Occipital lobe (tissue), 2 donors: ENCODE measurements around the gene NT5M. TPM values are rescaled to one million over a fixed set of nuclear protein-coding genes. Genes with fewer than 3 reads are reported as not detected.

Experiments
- DNase-seq: peaks from one replicate; lab custom pipeline; 2025; lab: John Stamatoyannopoulos, UW
- total RNA-seq: library from RNA; depleted of rRNA; stranded (reverse); fragments of >200 nt; gene quantifications from one replicate; pipeline ENCODE4 v1.2.3, GENCODE V29; 2014

The NT5M gene
- total RNA-seq, 1 donor from 2014 or later, result 5.6 TPM

DNA sequence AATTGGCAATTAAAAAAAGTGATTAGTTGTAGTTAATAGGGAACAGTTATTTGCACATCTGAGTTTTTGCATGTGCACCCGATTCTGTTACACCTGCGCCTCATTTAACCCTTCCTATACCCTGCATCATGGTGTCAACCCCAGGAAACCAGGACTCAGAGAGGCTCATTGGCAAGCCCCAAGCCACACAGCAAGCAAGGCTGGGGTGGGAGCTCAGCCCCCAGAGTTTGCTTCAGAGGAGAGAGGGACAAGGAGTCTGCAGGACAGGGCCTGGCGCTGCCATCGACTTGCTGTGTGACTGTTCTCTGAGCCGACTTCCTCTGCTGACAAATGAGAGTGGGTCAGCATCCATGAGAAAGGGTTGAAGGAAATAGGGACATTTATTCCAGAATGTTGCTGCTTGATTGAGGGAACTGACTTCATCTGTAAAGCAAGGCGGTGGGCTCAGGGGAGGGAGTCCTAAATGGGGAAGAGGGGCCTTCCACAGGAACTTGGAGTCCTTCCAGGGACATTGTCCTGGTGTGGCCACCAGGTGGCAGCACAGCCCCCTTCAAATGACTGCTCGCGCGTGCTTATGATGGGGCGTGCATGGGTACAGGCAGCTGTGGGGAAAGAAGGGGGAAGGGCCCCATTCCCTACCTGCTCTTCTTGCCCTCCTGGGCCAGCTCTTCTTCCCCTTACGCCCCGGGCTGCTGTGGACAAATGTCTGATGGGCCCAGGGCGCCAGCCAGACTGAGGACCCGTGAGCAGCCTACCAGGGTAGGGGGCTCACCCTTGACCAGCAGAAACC, 51.6 kb downstream of the NT5M start:
- peak; percentile 18 for DNase-seq

DNA sequence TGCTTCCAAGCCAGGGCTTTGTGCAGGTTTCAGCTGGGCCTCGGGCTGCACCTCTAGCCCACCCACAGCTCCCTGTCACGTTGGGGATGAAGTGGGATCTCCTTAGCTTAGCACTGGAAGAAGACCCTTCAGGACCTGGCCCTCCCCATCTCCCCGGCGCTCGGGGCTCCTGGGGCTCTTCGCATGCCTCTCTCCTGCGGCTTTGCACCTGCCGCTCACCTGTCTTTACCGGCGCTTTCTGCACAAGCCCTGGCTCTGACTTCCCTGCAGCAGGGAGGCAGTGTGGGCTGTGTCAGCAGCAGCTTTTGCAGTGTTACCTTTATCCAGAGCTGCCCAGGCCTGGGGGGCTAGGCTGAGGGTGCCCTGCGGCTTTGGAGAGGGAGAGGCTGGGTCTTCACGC, 52.3 kb downstream of the NT5M start:
- DNase-seq, result no peak

DNA sequence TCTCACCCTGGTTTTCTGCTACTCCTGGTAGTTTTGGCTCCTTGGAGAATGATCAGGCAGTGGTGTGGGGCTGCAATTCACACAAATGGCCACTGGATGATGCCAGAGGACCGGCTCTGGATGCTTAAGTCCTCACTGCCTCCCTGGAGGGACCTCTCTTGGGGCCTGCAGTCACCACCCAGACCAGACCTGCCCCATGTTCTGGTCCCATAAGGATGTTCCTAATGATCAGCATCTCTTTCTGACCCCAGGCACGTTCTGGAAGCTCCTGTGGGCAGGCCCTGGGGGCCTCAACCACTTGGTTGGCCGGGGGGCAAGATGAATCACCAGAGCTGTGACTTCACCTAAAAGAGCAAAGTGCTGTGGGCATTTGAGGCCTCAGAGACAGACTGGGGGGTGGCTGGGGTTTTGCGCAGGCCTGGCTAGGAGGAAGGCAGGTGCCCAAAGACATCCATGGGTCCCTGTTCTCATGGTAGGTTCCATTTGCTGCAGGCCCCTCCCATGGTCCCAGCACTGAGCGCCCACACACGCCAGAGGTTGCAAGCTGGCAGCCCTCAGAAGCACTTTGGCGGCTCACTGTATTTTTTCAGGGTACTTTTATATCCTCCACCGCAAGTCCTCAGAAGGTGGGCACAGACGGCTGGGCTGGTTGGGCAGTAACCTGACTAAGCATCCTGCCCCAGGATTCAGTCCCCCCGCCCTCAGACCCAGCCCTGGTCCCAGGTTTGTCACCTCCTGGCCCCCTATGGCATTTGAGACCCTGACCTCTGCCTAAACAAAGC, 53.2 kb downstream of the NT5M start:
- peak; percentile 76 for DNase-seq

DNA sequence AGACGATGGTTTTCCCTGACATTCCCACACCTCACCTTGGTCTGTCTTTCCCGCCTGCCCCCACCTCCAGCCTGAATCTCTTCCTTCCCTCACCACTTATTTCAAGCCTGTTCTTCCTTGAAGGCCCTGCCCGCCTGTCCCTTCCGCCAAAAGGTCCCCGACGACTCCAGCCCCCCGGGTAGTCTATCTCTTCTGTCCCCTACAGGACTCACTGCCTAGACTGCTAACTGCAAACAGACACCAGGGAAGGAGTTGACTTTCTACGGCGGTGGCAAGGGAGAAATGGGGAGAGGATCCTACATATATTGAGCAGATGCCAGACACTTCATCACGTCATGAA, 53.7 kb downstream of the NT5M start:
- DNase-seq, result no peak

DNA sequence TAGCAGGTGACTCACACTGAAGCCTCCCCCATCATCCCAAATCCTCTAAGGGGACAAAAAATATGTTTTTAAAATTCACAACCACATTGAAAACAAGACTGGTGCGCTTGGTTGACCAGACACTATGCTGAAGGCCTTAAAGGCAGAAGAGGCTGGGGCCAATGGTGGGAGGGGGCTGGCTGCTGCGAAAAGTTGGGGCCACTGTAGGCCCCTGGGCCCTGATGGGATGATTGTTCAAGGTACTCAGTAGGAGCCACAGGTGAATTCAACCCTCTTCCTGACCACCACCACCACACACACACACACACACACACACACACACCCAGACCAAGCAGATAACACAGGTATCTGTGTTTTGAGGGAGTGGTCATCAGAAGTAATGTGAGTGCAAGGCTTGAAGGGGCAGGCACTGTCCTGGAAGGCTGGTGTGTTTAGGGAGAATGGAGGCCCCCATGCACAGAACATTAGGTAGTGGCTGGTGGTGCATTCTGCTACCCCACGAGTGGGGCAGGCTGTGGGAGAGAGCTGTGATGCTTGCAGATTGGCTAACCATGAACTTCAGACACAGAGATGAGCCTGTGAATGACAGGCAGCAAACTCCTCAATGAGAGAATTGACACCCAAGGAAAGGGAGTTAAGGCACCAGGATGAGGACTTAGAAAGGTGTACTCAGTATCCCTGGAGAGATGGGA, 55.0 kb downstream of the NT5M start:
- no peak for DNase-seq

DNA sequence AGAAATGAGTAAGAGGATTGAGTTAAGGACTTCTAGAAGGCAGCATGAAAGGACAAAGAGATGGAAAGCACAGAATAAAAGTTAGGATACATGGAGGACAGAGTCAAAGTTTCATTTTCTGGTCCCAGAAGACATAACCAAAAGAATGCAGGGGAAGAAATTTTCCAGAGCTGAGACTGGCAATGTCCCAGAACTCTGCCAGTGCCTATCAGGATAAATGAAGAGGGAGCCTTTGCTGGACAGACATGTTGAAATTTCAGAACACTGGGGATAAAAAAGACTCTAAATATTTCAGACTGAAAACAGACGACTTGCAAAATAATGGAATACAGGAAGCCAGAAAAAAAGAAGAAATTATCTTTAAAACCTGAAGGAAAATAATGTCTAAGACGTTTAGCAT, 55.7 kb downstream of the NT5M start:
- no peak for DNase-seq

DNA sequence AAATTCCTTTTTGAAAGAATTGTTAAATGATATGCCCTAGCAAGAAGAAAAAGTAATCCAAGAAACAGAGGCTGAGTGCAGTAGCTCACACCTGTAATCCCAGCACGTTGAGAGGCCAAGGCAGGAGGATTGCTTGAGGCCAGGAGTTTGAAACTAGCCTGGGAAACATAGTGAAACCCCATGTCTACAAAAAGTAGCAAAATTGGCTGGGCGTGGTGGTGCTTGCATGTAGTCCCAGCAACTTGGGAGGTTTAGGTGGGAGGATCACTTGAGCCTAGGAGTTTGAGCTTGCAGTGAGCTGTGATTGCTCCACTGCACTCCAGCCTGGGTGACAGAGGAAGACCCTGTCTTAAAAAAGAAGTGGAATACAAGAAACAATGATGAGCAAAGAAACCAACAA, 56.1 kb downstream of the NT5M start:
- no peak for DNase-seq

DNA sequence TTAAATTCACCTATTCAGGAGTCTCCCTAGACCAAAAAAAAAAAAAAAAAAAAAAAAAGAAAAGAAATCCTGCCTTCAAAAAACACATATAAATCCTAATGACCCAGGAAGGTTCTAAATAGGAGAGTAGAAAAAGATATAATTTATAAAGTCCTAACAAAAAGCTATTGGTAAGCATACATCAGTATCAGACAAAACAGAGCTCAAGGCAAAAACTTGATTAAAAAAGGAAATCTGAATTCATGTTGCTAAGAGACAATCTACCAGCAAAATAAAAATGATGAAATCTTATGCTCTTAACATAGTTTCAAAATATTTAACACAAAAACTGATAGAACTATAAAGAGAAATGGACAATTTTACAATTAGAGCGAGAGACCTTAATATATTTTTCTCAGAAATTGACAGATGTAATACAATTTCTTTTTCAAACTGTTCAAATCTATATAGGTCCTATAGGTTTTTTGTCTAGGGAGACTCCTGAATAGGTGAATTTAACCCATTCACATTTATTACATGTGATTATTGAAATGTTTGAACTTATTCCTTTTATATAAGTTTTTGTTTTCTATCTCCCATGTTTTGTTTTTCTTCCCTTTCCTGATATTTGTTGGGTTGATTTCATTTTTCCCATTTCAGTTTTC, 57.0 kb downstream of the NT5M start:
- no peak for DNase-seq

DNA sequence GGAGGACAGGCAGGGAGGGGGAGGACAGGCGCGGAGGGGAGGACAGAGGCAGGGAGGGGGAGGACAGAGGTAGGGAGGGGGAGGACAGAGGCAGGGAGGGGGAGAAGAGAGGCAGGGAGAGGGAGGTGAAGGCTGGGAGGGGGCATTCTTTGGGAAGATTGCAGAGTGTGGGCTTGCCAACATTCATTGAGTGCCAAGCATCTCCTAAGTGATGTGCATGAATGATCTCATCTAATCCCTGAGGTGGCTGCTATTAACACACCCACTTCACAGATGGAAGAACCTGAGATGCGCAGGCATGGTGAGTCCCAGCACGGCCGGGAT, 58.3 kb downstream of the NT5M start:
- DNase-seq, result no peak

DNA sequence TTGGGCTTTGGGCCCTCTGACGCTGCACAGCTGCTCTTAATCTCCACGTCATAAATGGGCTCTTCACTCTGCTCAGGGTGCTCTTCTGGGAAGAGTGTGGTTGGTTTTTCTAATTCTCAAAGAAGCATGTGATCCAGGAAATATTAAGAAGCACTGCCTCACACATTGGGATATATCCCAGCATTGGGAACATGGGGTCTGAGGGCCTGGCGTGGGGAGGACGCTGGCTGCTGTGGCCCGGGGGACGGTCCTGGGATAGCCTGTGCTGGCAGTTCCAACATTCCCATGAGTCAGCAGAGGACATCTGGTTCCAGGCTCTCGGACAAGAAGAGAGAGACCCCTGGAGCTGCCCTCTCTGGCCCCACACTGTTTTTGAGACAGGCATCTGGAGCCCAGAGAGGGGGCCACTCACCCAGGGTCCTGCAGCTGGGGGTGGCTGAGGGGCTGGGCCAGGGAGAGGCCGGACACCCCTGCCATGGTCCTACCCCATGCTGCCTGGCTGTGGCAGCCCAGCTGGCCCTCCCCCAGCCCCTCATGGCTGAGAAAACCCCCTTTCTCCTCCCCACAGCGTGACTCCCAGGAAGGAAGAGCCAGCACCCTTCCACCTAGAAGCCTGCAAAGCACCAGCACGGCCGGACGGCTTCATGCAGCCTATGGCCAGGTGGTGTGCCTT, 58.8 kb downstream of the NT5M start:
- no peak for DNase-seq

DNA sequence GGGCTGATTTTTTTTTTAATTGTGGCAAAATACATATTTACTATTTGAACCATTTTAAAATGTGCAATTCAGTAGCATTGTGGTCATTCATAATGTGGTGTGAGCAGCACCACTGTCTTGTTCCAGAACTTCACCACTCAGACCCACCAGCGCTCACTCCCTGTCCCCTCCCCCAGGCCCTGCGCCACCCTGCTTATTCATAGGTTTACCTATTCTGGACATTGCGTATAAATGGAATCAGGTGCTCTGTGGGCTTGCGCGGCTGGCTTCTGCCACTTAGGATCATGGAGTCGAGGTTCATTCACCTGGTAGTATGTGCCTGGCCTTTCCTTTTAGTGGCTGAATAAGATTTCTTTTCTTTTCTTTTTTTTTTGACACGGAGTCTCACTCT, 59.4 kb downstream of the NT5M start:
- no peak for DNase-seq

DNA sequence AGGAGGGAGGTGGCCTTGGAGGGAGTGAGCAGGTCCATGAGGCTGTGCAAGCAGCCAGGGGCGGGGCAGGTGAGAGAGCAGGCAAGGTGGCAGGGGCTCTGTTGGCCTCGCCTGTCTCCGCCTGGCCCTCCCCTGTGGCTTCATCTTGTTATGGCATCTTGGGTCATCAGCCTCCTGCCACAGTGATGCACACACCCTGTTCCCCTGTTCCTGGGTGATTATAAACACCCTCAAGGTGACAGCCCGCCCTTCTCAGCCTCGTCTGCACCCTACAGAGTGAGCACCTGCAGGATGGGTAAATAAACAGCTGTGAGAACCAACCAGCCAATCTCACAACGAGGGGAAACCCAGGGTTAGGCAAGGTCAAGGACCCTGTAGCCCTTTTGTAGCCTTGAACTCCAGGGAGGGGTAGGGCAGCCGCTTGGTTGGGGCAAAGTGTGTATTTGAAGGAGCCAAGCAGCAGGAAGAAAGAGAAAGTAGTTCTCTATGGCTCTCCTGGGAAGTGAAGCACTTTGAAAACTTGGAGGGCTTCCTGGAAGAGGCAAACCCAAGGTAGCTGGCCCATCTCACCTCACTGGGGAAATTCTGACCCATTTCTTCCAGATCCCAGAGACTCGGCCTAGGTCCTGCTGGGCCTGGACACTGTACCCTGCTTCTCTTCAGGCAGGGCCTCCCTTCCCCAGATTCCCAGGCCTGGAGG, 60.6 kb downstream of the NT5M start:
- no peak for DNase-seq

DNA sequence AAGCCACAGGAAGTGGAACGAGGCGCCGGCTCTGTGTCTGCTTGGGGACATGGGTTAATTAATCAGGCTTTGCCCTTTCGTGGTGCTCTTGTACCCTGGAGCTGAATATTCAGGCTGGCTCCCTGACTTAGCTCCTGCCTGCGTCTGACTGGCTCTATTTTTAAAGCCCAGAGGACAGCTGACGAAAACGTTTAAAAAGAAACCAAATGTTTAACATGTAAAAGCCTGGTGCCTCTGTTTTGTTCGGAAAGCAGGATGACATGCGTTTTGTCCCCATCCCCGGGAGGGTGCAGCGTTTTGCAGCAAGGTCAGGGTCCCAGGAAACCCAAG, 61.1 kb downstream of the NT5M start:
- no peak for DNase-seq

DNA sequence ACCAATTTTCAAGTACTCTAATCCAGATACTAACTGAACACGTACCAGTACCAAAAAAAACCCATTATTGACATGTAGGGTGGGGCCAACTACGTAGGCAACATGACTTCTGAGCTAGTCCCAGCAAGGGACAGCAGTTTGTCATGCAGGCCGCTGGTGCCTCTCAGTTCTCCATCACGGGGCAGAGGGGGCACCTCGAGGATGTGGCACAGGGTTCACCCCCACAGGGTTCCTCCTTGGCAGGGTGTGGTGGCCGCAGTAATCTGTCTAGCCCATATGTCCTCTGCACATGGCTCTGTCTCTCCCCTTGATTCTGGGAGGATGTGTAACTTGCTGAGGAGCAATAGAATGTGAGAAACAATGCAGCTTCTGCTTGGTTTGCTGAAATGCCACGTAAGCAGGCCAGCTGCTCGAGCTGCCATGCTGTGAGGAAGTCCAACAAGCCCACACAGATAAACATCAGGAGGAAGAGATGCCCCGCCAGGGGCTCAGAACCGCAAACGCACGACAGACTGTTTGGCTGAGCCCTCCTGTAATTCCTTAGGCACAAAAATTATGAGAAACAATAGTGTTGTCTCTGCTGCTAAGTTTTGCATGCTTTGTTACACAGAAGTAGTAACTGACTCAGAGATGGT, 62.4 kb downstream of the NT5M start:
- DNase-seq, result no peak

DNA sequence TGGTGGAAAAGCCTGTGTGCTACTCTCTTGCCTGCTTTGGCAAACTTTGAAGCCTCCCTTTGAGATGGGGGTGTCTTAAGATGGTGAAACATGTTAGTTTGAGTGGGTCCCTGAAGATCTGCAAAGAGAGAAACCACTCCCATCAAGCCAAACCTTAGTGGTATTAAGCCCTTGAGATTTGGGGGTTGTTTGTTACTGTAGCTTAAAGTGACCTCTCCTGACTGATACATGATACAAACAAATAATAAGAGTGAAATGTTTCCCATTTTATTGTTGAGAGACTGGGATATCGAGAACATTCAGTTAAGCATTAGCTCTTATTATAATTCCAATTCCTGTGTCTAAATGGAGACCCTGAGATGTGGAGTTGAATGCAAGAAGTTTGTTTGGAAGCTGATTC, 63.1 kb downstream of the NT5M start:
- no peak for DNase-seq

DNA sequence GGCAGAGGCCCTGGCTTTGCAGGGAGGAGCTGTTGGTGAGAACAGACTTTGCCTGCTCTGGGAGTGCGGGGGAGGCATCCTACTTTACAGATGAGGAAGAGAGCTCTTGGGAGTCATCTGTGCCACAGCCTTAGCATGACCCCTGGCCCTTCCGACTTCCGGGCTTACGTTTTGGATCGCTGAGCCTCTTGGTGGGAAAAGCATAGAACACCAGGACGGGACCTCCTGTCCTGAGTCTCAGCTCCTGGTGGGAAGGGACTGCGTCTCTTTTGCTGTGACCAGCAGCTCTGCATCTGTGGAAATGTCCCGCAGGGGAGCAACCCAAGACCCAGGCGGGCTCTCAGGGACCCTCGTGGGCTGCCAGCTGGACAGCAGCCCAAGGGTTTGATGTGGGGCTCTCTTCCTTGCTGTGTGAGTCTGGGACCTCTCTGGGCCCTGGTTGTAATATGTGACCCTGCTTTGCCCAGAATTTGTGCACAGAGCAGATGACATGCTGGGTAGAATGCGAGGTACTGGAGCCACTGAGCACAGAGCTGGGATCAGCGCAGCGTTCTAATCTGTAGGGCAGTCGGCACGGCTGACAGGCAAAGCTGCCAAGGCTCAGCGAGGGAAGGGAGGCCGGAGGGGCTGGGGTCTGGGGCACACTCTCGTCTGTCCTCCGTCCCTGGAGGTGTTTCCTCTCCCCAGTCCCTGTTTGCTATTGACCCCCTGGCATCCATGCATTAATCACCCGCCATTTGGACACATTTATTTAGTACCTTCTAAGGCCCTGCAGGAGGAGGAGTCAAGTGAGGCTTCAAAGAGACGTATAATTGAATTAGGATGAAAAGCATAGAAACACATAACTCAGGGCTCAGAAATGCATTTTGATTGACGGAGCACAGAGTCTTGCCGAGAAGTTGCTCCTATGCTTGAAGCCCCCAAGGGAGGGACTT, 64.0 kb downstream of the NT5M start:
- DNase-seq, result no peak

DNA sequence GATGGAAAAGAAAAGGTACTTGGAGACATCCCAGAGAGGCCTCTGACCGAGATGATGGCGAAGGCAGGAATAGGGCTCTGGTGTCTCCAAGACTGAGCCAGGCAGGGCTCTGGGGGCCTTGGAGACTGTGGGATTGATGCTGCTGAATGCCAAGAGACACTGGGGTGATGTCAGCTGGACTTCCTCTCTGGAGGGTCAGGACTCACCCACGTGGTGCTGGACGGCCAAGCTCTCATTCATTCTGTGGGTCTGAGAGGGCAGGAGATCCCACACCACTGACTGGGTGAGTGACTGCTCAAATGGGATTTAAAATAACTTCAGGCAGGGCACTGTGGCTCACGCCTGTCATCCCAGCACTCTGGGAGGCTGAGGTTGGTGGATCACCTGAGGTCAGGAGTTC, 64.8 kb downstream of the NT5M start:
- DNase-seq, result no peak

DNA sequence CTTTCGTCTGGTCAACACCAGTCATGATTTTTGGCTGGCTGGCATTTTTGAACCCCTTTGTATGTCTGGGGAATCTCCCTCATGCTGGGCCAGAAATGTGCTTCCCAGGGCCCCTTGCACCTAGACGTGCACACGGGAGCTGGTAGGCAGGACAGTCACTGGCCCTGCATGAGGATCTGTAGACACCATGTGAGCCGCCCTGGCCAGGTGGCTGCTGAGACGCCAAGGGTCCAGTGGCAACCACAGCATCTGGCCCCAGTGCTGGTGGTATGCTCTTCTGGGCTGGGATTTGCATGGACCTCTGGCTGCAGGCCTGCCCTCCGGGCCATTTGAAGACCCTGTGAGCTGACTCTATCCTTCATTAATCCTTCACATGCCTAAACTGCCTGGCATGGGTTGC, 67.5 kb downstream of the NT5M start:
- DNase-seq, result no peak

DNA sequence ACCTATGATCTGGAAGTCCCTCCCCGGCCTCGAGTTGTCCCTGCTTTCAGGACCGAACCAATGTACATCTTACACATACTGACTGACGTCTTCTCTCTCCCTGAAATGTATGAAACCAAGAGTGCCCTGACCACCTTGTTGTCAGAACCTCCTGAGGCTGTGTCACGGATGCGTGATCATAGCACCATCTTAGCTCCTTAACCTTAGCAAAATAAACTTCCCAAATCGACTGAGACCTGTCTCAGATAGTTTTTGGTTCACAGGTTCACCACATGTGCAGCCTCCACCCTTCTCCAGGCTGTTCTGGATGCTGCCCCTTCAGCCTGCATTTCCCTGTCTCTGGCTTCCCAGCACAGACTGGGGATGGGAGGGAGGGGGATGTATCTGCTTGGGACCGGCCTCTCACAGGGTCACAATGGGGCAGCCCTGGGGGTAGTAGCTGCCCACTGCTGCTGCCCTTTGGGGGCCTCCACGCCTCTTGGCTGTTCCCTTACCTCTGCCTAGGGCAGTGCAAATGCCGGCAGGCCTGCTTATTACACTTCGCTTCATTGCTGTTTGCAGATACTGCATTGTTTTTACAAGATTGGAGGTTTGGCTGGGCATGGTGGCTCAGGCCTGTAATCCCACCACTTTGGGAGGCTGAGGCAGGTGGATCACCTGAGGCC, 69.8 kb downstream of the NT5M start:
- DNase-seq, result no peak
